RWPE1 (cell line): Measurements from ENCODE around the gene IKZF3.
"Not testable (repeated sequence)": the region's sequence is repeated elsewhere in the genome, so short reads cannot be mapped to it uniquely, and the experiment has no call there.

Experiments used
- CTCF ChIA-PET: fragments of 350-600 bp; sonication (Branson Sonifier 250); formaldehyde crosslinking; extraction: SDS; loops from one replicate; lab custom pipeline; 2021; lab: Yijun Ruan, JAX
- POLR2A ChIA-PET: fragments of 400-600 bp; formaldehyde crosslinking; extraction: SDS; loops from one replicate; lab custom pipeline; 2020; ENCODE audit warnings: antibody characterized with exemption; ENCODE audit not compliant: low non-redundant PET; lab: Yijun Ruan, JAX
- DNase-seq: peaks from one replicate; pipeline ENCODE4 v3.0.0; 2012; ENCODE audit warnings: low spot score
- H3K27ac ChIP-seq: fragments of 450-650 bp; 2 replicates; pipeline ENCODE4 v1.5.1; 2017
- CTCF ChIP-seq: fragments of 450-650 bp; conservative IDR thresholded peaks from 2 replicates; pipeline ENCODE4 v1.5.1; 2017; ENCODE audit warnings: low read depth, mild to moderate bottlenecking

The IKZF3 gene

GRCh38 chr17:39863244-39863917, 731 bp downstream of the IKZF3 start:
- ChIA-PET CTCF (interaction anchor here (0.6 to 1.7 kb wide), 6 partner anchors 25 to 352 kb away, joined by 3 to 6 read pairs (median 4); no protein-coding TSS in a partner anchor), POLR2A (interaction anchor here (0.5 kb wide), 1 partner anchor 153 kb away, joined by 3 read pairs; no protein-coding TSS in a partner anchor)
- H3K27ac ChIP-seq, result no peak overlapping the region
- DNase-seq, result no peak
- no peak for TF ChIP-seq CTCF

GRCh38 chr17:39861235-39861634, 2.9 kb downstream of the IKZF3 start:
- no peak for DNase-seq
- no peak for TF ChIP-seq CTCF
- H3K27ac ChIP-seq, result no peak overlapping the region
- POLR2A ChIA-PET, result no interaction called here
- CTCF ChIA-PET, result interaction anchor here (0.6 to 1.1 kb wide), 2 partner anchors 35 to 240 kb away, joined by 3 read pairs; no protein-coding TSS in a partner anchor

GRCh38 chr17:39855911-39856649, 8.0 kb downstream of the IKZF3 start:
- CTCF ChIA-PET, H3K27ac ChIP-seq, POLR2A ChIA-PET, DNase-seq: not testable (repeated sequence)

- no peak for DNase-seq
- H3K27ac ChIP-seq, result no peak overlapping the region
- no peak for TF ChIP-seq CTCF
- ChIA-PET CTCF (interaction anchor here (0.7 kb wide), 1 partner anchor 233 kb away, joined by 5 read pairs; no protein-coding TSS in a partner anchor), POLR2A (no interaction called here)
Measured at GRCh38 chr17:39854909-39855308, 9.2 kb downstream of the IKZF3 start.

GRCh38 chr17:39852239-39852638, 11.9 kb downstream of the IKZF3 start:
- no peak overlapping the region for H3K27ac ChIP-seq
- no peak for TF ChIP-seq CTCF
- no peak for DNase-seq
- POLR2A ChIA-PET, result no interaction called here
- CTCF ChIA-PET, result no interaction called here

- CTCF ChIA-PET, POLR2A ChIA-PET, H3K27ac ChIP-seq, DNase-seq: not testable (repeated sequence)
Measured at GRCh38 chr17:39850186-39850585, 13.9 kb downstream of the IKZF3 start.

- H3K27ac ChIP-seq, result no peak overlapping the region
- POLR2A ChIA-PET, result no interaction called here
- DNase-seq, result no peak
- CTCF ChIA-PET, result no interaction called here
- TF ChIP-seq CTCF, result no peak
Measured at GRCh38 chr17:39848600-39848999, 15.5 kb downstream of the IKZF3 start.
